Body of pancreas (tissue), 4 donors: ENCODE data around the gene LRRC56. TPM values are rescaled to one million over a fixed set of nuclear protein-coding genes. Genes with fewer than 3 reads are reported as not detected.

Experiments
- ATAC-seq: fragments of 150-250 bp; one replicate; pipeline ENCODE4 v1.9.1; 2016
- DNase-seq, 4 donors: peaks; one replicate each; pipeline ENCODE4 v3.0.0-alpha.2; 2019
- H3K27ac ChIP-seq, 4 donors: fragments of 200-600 bp; sonication (generic); 1 replicate in 3 of 4; 2 replicates in 1 of 4; pipeline versions ENCODE4 v1.5.1 to v1.6.1; 2016 to 2019; ENCODE audit warnings: mild to moderate bottlenecking in 1 of 4, mixed read lengths in 1 of 4, moderate library complexity in 1 of 4
- H3K27me3 ChIP-seq, 2 donors: fragments of 200-600 bp; sonication (generic); one replicate each; pipeline ENCODE4 v1.6.0; 2016; ENCODE audit warnings: mild to moderate bottlenecking in 1 of 2
- H3K36me3 ChIP-seq, 2 donors: fragments of 200-600 bp; sonication (generic); replicated peaks in 1 of 2; 2 replicates each; pipeline ENCODE4 v1.5.1; 2016; ENCODE audit warnings: low read depth in 2 of 2; ENCODE audit not compliant: insufficient read depth in 1 of 2
- H3K4me1 ChIP-seq: fragments of 200-600 bp; sonication (generic); one replicate; pipeline ENCODE4 v1.6.0; 2016
- H3K4me3 ChIP-seq, 2 donors: fragments of 200-600 bp; sonication (generic); 1 replicate in 1 of 2; 2 replicates in 1 of 2; pipeline ENCODE4 v1.5.1; 2016 to 2019
- H3K9me3 ChIP-seq, 3 donors: fragments of 200-600 bp; sonication (generic); 1 replicate in 2 of 3; 2 replicates in 1 of 3; pipeline ENCODE4 v1.5.1; 2016
- POLR2A ChIP-seq, 3 donors: fragments of 450-650 bp; IDR thresholded peaks; one replicate each; pipeline ENCODE4 v1.6.1; 2016; ENCODE audit warnings: antibody characterized with exemption in 3 of 3, mild to moderate bottlenecking in 2 of 3
- WGBS, 2 donors: methylation state at CpG; one replicate each; pipeline ENCODE4 v1.1.5; 2017; 5-methylcytosine and 5-hydroxymethylcytosine counted together
- intact Hi-C: fragments of 100-400 bp; cut with DNase I; formaldehyde crosslinking; loops from one replicate; pipeline ENCODE4 v1.15.1; 2023
- total RNA-seq, 2 donors: library from RNA; depleted of rRNA; stranded (reverse); fragments of >200 nt; gene quantifications; one replicate each; pipeline ENCODE4 v1.1.0, GENCODE V29; 2016
- TF ChIP-seq, protein P1 (sequence below), 7 experiments: fragments of 450-650 bp in 4 of 7; fragments of 200-600 bp in 3 of 7; sonication (generic) in 3 of 7; IDR thresholded peaks; one replicate each; pipeline ENCODE4 v1.5.1; 2016 to 2019; ENCODE audit warnings: antibody characterized with exemption in 7 of 7

The LRRC56 gene
- total RNA-seq, 2 donors from 2014 or later, result 1.6 to 2.3 TPM

DNA sequence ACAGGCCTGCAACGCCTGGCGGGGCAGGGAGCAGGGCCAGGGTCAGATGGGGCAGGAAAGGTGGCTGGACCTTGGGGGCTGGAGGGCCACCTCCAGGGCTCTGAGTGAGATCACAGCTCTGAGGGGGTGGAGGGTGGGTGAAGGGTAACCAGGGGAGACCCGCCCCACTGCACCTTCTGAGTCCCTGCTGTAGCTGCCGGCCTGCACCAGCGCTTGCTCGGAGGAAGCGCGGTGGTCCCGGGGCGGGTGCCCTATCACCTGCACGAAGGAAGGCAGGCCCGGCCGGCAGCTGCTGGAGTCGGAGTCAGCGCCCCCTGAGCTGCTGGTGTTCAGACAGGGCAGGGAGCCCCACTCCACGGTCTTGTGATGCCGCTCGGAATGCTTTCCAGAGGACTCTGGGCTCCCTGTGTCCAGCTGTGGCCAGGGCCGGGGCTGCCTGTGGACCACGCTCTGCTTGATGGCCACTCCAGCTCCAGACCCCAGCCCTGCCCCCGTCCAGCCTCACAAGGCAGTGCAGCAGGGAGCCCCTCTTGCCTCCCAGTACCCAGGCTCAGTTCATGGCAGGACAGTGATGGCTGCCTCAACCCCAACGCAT lies 19.4 kb downstream of the LRRC56 start:
- no peaks in the 10 kb centered on the region for H3K36me3 ChIP-seq
- TF ChIP-seq, protein P1, sequence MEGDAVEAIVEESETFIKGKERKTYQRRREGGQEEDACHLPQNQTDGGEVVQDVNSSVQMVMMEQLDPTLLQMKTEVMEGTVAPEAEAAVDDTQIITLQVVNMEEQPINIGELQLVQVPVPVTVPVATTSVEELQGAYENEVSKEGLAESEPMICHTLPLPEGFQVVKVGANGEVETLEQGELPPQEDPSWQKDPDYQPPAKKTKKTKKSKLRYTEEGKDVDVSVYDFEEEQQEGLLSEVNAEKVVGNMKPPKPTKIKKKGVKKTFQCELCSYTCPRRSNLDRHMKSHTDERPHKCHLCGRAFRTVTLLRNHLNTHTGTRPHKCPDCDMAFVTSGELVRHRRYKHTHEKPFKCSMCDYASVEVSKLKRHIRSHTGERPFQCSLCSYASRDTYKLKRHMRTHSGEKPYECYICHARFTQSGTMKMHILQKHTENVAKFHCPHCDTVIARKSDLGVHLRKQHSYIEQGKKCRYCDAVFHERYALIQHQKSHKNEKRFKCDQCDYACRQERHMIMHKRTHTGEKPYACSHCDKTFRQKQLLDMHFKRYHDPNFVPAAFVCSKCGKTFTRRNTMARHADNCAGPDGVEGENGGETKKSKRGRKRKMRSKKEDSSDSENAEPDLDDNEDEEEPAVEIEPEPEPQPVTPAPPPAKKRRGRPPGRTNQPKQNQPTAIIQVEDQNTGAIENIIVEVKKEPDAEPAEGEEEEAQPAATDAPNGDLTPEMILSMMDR (IDR thresholded peaks at IDR 0.05), result no peak
- no peak for TF ChIP-seq POLR2A (IDR thresholded peaks at IDR 0.05)
- intact Hi-C loops, result loop anchor here (10.0 kb wide), 1 partner anchor 168 kb away; no protein-coding TSS in a partner anchor
- H3K4me3 ChIP-seq, result no peak overlapping the region
- no peak for ATAC-seq
- H3K27me3 ChIP-seq, result no peaks in the 10 kb centered on the region
- no peaks in the 10 kb centered on the region for H3K9me3 ChIP-seq
- H3K4me1 ChIP-seq, result peaks cover 45% of the 10 kb centered on the region
- H3K27ac ChIP-seq, result no peak overlapping the region
- no peak for DNase-seq
- 84 to 92% methylated on average over 10 to 21 of the region's 22 CpGs for WGBS, 2 donors

DNA sequence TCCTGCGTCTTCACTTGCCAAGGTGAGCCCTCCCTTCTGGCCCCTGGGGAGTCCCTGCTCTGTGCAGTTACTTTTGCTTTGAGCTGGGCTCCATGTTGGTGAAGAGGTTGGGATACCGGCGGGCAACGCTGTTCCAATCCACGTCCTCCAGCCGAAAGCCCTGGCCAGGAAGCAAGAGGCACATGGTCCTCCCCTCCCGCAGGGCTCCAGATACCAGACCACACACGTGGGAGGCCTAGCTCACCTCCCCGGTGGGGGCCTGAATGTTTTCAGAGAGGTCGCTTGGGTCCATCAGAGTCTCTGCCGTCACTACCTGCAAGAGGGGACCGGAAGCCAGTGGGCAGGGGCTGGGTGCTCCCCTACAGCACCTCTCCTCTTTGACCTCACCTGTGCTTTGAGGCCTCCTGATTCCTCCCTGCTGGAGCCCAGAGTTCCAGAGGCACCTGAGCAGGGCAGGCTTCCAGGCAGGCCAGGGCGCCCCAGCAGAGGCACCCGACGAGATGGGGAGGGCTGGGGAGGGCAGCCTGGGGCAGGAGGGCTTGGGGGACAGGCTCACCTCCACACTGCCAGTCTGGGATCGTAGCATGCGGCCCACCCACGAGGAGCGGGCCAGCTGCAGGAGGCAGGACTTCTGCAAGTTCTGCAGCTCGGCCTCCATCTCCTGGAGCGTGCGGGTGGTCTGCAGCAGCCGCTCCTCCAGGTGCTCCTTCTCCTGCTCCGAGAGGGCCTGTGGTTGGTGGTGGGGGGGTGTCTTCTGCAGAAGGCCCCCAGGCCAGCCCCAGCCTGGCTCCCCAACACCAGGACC lies 20.2 kb downstream of the LRRC56 start:
- TF ChIP-seq, protein P1 (IDR thresholded peaks at IDR 0.05), result no peak
- no peak for TF ChIP-seq POLR2A (IDR thresholded peaks at IDR 0.05)
- ATAC-seq (no peak), DNase-seq (no peak)
- intact Hi-C loops, result loop anchor here (10.0 kb wide), 1 partner anchor 167 kb away; no protein-coding TSS in a partner anchor
- 80 to 81% methylated on average over 7 to 24 of the region's 24 CpGs for whole genome bisulfite sequencing, 2 donors
- no peaks in the 10 kb centered on the region for H3K9me3 ChIP-seq
- no peak overlapping the region for H3K27ac ChIP-seq
- no peaks in the 10 kb centered on the region for H3K36me3 ChIP-seq
- H3K4me3 ChIP-seq, result no peak overlapping the region
- peaks cover 53% of the 10 kb centered on the region for H3K4me1 ChIP-seq
- no peaks in the 10 kb centered on the region for H3K27me3 ChIP-seq

DNA sequence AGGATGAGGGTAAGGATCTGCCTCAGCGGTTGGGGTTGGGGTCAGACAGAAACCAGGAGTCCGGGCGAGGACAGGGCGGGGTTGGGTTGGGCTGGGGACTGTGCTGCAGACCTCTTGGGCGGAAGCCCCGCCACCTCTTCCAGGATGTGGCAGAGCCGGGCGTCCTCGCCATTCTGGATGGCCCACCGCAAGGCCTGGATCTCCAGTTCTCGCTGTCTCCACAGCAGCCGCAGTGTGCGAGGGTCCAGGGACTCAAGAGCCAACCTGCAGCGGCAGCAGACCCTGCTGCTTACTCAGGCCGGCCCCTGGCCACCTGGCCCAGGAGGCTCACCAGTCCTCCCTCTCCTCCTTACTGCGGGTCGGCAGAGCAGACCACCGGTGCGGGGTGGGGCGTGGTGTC lies 21.2 kb downstream of the LRRC56 start:
- intact Hi-C loops, result loop anchor here (10.0 kb wide), 1 partner anchor 166 kb away; no protein-coding TSS in a partner anchor
- no peak for ATAC-seq
- WGBS, 2 donors, result 83 to 98% methylated on average over 6 to 20 of the region's 20 CpGs
- H3K4me1 ChIP-seq, result peaks cover 62% of the 10 kb centered on the region
- H3K9me3 ChIP-seq, result no peaks in the 10 kb centered on the region
- DNase-seq, result no peak
- no peak for TF ChIP-seq POLR2A (IDR thresholded peaks at IDR 0.05)
- TF ChIP-seq, protein P1 (IDR thresholded peaks at IDR 0.05), result no peak
- no peaks in the 10 kb centered on the region for H3K36me3 ChIP-seq
- H3K4me3 ChIP-seq, result no peak overlapping the region
- H3K27ac ChIP-seq, result peak overlapping the region in 3 of 4 donors; percentile 93 to 99 (median 98)
- H3K27me3 ChIP-seq, result no peaks in the 10 kb centered on the region

DNA sequence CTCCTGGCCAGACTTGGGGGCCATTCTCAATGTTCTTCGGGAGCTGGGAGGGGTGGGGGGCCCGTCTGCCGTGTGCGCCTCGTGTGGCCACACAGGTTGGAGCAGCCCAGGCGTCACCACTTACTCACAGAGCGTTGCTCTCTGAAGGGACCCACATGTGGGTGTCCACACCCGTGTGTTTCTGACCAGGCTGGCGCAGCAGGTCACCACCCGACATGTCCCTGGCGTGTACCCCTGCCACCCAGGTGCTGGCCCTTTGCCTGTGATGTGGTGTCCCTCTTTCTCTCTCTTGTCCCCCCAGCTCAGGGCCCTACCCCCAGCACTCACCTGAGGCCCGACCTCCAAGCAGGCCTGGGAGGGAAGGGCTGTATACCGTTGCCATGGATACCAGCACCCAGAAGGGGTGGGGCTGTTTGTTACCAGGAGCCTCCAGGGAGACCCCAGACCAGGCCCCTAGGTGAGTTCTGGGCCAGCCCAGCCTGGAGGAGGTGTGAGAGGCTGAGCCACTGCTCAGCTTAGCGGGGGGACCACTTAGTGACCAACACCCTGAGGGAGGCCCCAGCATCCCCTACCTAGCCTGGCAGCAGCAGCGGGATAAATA lies 21.8 kb downstream of the LRRC56 start:
- Histone ChIP-seq H3K36me3 (no peaks in the 10 kb centered on the region), H3K4me3 (no peak overlapping the region), H3K27me3 (no peaks in the 10 kb centered on the region), H3K4me1 (peaks cover 62% of the 10 kb centered on the region), H3K27ac (peak overlapping the region; percentile 90 to 99 (median 96)), H3K9me3 (no peaks in the 10 kb centered on the region)
- ATAC-seq, result no peak
- DNase-seq, result no peak
- intact Hi-C loops, result loop anchor here (10.0 kb wide), 1 partner anchor 166 kb away; no protein-coding TSS in a partner anchor
- 76 to 82% methylated on average over 6 to 14 of the region's 15 CpGs for WGBS, 2 donors
- TF ChIP-seq, protein P1 (IDR thresholded peaks at IDR 0.05), result no peak
- no peak for TF ChIP-seq POLR2A (IDR thresholded peaks at IDR 0.05)
